WERI-Rb-1 (cell line): ENCODE measurements around the gene COL23A1.

Experiments used
- DNase-seq: peaks from one replicate; pipeline ENCODE4 v3.0.0-alpha.2; 2020
- H3K27ac ChIP-seq: fragments of 250-450 bp; sonication (Bioruptor Pico); 2 replicates; pipeline ENCODE4 v1.5.1; 2020; ENCODE audit warnings: mild to moderate bottlenecking, moderate library complexity
- H3K27me3 ChIP-seq: fragments of 250-450 bp; sonication (Bioruptor Pico); 2 replicates; pipeline ENCODE4 v1.5.1; 2021; ENCODE audit warnings: mild to moderate bottlenecking, low read depth, moderate library complexity; ENCODE audit not compliant: insufficient read depth, severe bottlenecking
- H3K36me3 ChIP-seq: fragments of 250-450 bp; sonication (Bioruptor Pico); 2 replicates; pipeline ENCODE4 v1.5.1; 2020; ENCODE audit warnings: mild to moderate bottlenecking, moderate library complexity
- H3K4me3 ChIP-seq: 2 replicates; pipeline ENCODE4 v1.5.1; 2011; ENCODE audit warnings: low read depth, mild to moderate bottlenecking, control low read depth, low read length
- H3K9me3 ChIP-seq: fragments of 250-450 bp; sonication (Bioruptor Pico); 2 replicates; pipeline ENCODE4 v1.5.1; 2021; ENCODE audit warnings: mild to moderate bottlenecking, moderate library complexity; ENCODE audit not compliant: severe bottlenecking
- TF ChIP-seq, protein P1 (sequence below): IDR thresholded peaks from 2 replicates; pipeline ENCODE4 v1.5.1; 2011; ENCODE audit warnings: low read depth, mild to moderate bottlenecking, control low read depth, inconsistent platforms, low read length

Gene COL23A1

DNA sequence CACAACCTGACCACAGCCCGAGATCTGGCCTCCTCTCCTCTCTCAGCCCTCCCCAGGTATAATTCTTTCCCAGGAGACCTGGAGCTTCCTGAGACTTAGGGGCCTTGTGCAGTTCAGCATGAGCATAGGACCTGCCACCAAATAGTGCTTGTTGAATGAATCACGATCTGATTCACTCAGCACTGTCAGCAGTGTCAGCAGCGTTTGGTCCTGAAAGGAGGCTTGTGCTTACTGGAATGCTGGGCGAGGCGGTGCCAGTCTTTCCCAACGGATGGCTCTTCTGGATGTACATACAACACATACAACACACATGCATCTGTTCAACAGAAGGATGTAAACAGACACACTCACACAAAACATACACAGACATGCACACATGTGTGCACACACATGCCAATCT is 173.3 kb downstream of the COL23A1 start:
- H3K27me3 ChIP-seq = no peaks in the 10 kb centered on the region
- no peak for DNase-seq
- H3K36me3 ChIP-seq = no peaks in the 10 kb centered on the region
- TF ChIP-seq, protein P1, sequence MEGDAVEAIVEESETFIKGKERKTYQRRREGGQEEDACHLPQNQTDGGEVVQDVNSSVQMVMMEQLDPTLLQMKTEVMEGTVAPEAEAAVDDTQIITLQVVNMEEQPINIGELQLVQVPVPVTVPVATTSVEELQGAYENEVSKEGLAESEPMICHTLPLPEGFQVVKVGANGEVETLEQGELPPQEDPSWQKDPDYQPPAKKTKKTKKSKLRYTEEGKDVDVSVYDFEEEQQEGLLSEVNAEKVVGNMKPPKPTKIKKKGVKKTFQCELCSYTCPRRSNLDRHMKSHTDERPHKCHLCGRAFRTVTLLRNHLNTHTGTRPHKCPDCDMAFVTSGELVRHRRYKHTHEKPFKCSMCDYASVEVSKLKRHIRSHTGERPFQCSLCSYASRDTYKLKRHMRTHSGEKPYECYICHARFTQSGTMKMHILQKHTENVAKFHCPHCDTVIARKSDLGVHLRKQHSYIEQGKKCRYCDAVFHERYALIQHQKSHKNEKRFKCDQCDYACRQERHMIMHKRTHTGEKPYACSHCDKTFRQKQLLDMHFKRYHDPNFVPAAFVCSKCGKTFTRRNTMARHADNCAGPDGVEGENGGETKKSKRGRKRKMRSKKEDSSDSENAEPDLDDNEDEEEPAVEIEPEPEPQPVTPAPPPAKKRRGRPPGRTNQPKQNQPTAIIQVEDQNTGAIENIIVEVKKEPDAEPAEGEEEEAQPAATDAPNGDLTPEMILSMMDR = no peak
- no peaks in the 10 kb centered on the region for H3K9me3 ChIP-seq
- H3K4me3 ChIP-seq = no peak overlapping the region
- H3K27ac ChIP-seq = no peak overlapping the region

DNA sequence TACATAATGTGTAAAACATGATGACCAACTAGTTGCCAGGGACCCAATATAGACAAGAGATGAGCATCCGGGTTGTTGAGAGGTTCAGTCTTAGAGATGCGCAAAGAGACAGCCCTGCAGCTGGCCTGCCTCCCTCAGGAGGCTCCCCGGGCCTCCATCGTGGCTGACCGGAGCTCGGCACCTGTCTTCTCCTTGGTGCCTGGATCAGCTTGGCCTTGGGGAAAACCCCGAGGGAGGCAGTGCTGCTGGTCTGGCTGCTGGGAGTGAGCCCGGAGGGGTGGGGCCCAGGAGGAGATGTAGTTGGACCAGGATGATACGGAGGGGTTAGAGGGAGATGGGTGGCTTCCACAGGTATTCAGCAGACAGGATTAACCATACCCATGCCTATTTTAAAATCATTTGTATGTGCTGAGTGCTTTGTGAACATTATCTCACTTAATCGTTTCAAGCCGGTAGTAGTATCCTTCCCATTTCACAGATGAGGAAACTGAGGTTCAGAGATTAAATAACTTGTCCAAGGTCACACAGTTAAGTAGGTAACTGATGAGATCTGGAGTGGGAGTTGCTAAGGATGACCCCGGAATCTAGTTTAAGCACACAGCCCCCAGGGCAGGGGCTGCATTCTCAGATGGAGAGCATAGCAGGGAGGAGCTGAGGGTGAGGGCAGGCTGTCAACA is 173.8 kb downstream of the COL23A1 start:
- DNase-seq = no peak
- TF ChIP-seq, protein P1 = no peak
- no peak overlapping the region for H3K27ac ChIP-seq
- H3K9me3 ChIP-seq = no peaks in the 10 kb centered on the region
- no peaks in the 10 kb centered on the region for H3K27me3 ChIP-seq
- no peak overlapping the region for H3K4me3 ChIP-seq
- no peaks in the 10 kb centered on the region for H3K36me3 ChIP-seq

DNA sequence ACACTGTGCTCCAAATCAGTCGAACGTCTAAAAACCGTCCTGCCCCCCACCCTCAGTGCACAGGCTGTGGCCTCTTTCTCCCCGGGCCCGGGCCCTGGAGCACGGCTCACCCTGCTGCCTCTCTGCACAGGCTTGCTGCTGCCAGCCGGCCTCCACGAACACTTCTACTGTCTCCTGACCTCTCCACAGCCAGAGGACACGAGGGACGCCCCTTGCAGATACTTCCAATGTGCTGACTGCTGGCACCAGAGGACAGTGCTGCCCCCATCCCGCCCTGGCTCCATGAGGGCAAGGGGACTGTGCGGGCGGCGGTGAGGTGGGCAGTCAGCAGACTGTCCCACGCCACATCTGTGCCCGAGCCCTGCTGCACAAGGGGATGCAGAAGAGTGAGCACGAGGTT is 174.8 kb downstream of the COL23A1 start:
- H3K36me3 ChIP-seq = no peaks in the 10 kb centered on the region
- TF ChIP-seq, protein P1 = no peak
- H3K27ac ChIP-seq = no peak overlapping the region
- H3K9me3 ChIP-seq = no peaks in the 10 kb centered on the region
- H3K4me3 ChIP-seq = no peak overlapping the region
- H3K27me3 ChIP-seq = no peaks in the 10 kb centered on the region
- no peak for DNase-seq

DNA sequence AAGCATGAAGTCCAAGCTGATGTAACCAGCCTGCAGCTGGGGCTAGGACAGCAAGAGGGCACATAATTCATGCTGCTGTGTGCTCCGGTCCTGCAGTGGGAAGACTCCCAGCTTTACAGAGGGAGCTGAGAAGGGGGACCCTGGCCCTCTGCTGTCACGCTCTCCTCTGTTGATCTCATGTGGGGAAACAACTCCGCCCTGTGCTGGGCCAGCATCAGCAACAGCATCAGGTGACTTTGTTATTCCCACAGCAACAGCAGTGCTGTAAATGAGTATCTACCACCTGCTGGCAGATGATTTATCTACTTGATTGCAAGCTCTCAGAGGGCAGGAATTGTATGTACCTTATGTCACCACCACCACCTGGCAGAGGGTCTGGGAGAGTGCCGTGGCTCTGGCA is 176.2 kb downstream of the COL23A1 start:
- Histone ChIP-seq H3K27ac (no peak overlapping the region), H3K36me3 (no peaks in the 10 kb centered on the region), H3K9me3 (no peaks in the 10 kb centered on the region), H3K27me3 (no peaks in the 10 kb centered on the region), H3K4me3 (no peak overlapping the region)
- TF ChIP-seq, protein P1 = no peak
- DNase-seq = no peak

DNA sequence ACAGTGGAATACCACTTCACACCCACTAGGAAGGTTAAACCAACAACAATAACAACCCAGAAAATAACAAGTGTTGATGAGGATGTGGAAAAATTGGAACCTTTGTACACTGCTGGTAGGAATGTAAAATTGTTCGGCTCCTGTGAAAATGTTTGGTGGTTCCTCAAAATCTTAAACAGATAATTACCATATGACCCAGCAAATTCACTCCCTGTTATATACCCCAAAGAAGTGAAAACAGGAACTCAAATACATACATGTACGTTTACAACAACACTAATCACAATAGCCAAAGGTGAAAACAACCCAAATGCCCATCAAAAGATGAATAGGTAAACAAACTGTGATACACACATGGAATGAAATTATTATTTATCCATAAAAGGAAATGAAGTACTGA is 179.1 kb downstream of the COL23A1 start:
- Histone ChIP-seq H3K4me3 (no peak overlapping the region), H3K9me3 (no peaks in the 10 kb centered on the region), H3K36me3 (no peaks in the 10 kb centered on the region), H3K27me3 (no peaks in the 10 kb centered on the region), H3K27ac (no peak overlapping the region)
- TF ChIP-seq, protein P1 = no peak
- no peak for DNase-seq

DNA sequence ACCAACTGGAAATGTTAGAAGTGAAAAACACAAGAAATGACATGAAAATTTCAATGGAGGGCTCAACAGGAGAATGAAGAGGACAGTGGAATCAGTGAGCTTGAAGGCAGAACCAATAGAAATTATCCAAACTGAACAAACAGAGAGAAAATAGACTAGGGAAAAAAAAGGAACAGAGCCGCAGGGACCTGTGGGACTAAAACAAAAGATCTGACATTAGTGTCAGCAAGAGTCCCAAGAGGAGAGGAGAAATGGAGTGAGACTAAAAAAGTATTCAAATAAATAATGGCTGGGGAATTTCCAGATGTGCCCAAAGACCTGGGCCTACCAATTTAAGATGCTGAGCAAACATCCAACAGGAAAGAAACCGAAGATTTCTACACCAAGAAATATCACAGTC is 182.5 kb downstream of the COL23A1 start:
- H3K36me3 ChIP-seq = no peaks in the 10 kb centered on the region
- no peaks in the 10 kb centered on the region for H3K27me3 ChIP-seq
- no peak for DNase-seq
- TF ChIP-seq, protein P1 = no peak
- no peak overlapping the region for H3K27ac ChIP-seq
- no peak overlapping the region for H3K4me3 ChIP-seq
- no peaks in the 10 kb centered on the region for H3K9me3 ChIP-seq
